ENCODE measurements around the gene GJA4. TPM values are rescaled to one million over a fixed set of nuclear protein-coding genes. Genes with fewer than 3 reads are reported as not detected.
"Not testable (repeated sequence)": the region's sequence is repeated elsewhere in the genome, so short reads cannot be mapped to it uniquely, and the experiment has no call there.

GJA4 gene
- total RNA-seq, 2 donors from 2014 or later, result not detected

GRCh38 chr1:34759503-34760357 lies 33.1 kb upstream of the GJA4 start, which contains the start of gene GJB4:
Gene GJB4 (plus strand): TSS chr1:34759740. CDS start chr1:34761255, 1,515 bp downstream.
- Mint-ChIP-seq H3K36me3 (ENCODE audit: low read depth) (no peaks in the 10 kb centered on the region), H3K9me3 (no peaks in the 10 kb centered on the region), H3K27me3 (peaks cover 24% of the 10 kb centered on the region), H3K27ac (no peak within 1 kb of the TSS), H3K4me3 (no peak within 1 kb of the TSS), H3K4me1 (no peaks in the 10 kb centered on the region)
- no peak for ATAC-seq (replicated peaks)

DNA sequence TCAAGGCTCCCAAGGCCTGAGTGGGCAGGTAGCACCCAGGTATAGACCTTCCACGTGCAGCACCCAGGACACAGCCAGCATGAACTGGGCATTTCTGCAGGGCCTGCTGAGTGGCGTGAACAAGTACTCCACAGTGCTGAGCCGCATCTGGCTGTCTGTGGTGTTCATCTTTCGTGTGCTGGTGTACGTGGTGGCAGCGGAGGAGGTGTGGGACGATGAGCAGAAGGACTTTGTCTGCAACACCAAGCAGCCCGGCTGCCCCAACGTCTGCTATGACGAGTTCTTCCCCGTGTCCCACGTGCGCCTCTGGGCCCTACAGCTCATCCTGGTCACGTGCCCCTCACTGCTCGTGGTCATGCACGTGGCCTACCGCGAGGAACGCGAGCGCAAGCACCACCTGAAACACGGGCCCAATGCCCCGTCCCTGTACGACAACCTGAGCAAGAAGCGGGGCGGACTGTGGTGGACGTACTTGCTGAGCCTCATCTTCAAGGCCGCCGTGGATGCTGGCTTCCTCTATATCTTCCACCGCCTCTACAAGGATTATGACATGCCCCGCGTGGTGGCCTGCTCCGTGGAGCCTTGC lies 31.5 kb upstream of the GJA4 start:
- Mint-ChIP-seq H3K27ac (no peak overlapping the region), H3K27me3 (peaks cover 24% of the 10 kb centered on the region), H3K4me1 (no peaks in the 10 kb centered on the region), H3K9me3 (no peaks in the 10 kb centered on the region), H3K36me3 (ENCODE audit: low read depth) (no peaks in the 10 kb centered on the region), H3K4me3 (no peak overlapping the region)
- ATAC-seq (replicated peaks), result no peak

DNA sequence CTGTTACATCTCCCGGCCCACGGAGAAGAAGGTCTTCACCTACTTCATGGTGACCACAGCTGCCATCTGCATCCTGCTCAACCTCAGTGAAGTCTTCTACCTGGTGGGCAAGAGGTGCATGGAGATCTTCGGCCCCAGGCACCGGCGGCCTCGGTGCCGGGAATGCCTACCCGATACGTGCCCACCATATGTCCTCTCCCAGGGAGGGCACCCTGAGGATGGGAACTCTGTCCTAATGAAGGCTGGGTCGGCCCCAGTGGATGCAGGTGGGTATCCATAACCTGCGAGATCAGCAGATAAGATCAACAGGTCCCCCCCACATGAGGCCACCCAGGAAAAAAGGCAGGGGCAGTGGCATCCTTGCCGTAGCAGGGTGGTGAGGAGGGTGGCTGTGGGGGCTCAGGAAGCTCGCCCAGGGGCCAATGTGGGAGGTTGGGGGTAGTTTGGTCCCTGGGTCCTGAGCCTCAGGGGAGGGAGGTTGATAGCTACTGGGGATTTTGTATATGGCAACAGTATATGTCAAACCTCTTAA lies 31.0 kb upstream of the GJA4 start:
- ATAC-seq (replicated peaks), result no peak
- Mint-ChIP-seq H3K9me3 (no peaks in the 10 kb centered on the region), H3K27me3 (peaks cover 24% of the 10 kb centered on the region), H3K36me3 (ENCODE audit: low read depth) (no peaks in the 10 kb centered on the region), H3K4me1 (no peaks in the 10 kb centered on the region), H3K27ac (no peak overlapping the region), H3K4me3 (no peak overlapping the region)

- Mint-ChIP-seq H3K36me3 (ENCODE audit: low read depth) (no peaks in the 10 kb centered on the region), H3K27ac (no peak overlapping the region), H3K27me3 (peaks cover 22% of the 10 kb centered on the region), H3K4me3 (no peak overlapping the region), H3K4me1 (no peaks in the 10 kb centered on the region), H3K9me3 (no peaks in the 10 kb centered on the region)
- no peak for ATAC-seq (replicated peaks)
Measured at GRCh38 chr1:34762474-34763141, 30.2 kb upstream of the GJA4 start.

DNA sequence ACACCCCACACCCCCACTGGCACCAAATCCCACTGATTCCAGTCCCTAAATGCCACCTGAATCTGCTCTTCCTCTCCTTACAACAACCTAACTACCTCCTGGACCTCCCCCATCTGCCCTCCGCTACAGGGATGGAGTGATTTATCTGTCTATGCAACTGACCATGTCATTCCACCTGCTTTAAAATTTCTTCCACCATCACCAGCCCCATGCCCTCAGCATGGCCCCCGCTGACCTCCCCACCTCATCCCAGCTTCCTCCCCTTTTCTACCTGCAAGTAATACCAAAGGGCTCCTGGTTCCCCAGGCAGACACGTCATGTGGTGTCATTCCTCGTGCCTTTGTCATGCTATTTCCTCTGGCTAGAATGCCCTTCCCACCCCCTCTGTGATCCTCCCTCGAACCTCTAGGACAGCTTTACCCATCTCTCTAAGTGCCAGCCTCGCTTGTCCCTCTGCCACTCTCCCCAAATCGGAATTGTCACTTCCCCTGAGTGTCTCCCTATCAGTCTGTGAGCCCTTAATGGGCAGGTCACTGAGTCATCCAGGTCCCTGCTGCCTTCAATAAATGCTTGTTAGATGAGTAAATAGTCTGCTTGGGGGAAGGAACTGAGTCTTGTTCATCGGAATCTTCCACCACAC lies 29.5 kb upstream of the GJA4 start:
- Mint-ChIP-seq H3K27ac (no peak overlapping the region), H3K4me3 (no peak overlapping the region), H3K27me3 (peaks cover 19% of the 10 kb centered on the region), H3K36me3 (ENCODE audit: low read depth) (no peaks in the 10 kb centered on the region), H3K9me3 (no peaks in the 10 kb centered on the region), H3K4me1 (no peaks in the 10 kb centered on the region)
- ATAC-seq (replicated peaks), result no peak

- H3K27me3 Mint-ChIP-seq, result peaks cover 3% of the 10 kb centered on the region
- no peaks in the 10 kb centered on the region for H3K36me3 Mint-ChIP-seq (ENCODE audit: low read depth)
- H3K4me1 Mint-ChIP-seq, result no peaks in the 10 kb centered on the region
- H3K4me3 Mint-ChIP-seq, result no peak overlapping the region
- no peak overlapping the region for H3K27ac Mint-ChIP-seq
- no peaks in the 10 kb centered on the region for H3K9me3 Mint-ChIP-seq
- no peak for ATAC-seq (replicated peaks)
Measured at GRCh38 chr1:34768856-34769255, 23.9 kb upstream of the GJA4 start.

DNA sequence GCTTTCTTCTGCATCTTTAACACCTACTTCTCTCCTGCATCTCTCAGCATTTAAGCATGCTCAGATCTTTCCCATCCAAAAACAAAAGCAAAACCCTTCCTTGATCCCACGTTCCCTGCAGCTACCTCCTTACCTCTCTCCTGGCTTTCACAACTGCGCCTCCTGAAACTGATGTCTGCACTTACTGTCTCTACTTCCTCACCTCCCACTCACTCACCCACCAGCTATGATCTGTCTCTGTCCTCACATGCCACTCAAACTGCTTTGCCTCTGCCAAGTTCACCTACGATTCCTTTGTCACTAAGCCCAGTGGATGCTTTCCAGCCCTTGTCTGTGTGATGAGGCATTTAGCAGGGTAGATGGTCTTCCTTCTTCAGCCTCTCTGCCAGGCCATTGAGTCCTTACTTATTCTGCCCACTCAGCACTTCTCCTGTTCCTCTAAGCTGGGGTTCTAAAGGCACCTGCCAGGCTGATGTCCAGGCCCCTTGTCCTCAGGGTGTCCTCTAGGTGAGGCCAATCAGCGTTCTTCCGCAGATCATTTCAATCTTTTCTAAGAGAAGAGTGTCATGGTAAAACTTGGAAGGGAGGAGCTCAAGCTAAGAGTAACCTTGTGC lies 21.8 kb upstream of the GJA4 start:
- H3K9me3 Mint-ChIP-seq, result no peaks in the 10 kb centered on the region
- H3K27ac Mint-ChIP-seq, result no peak overlapping the region
- H3K36me3 Mint-ChIP-seq (ENCODE audit: low read depth), result no peaks in the 10 kb centered on the region
- peaks cover 3% of the 10 kb centered on the region for H3K27me3 Mint-ChIP-seq
- no peaks in the 10 kb centered on the region for H3K4me1 Mint-ChIP-seq
- H3K4me3 Mint-ChIP-seq, result no peak overlapping the region
- no peak for ATAC-seq (replicated peaks)

GRCh38 chr1:34771573-34772371 lies 21.0 kb upstream of the GJA4 start:
- Mint-ChIP-seq H3K9me3 (no peaks in the 10 kb centered on the region), H3K36me3 (ENCODE audit: low read depth) (no peaks in the 10 kb centered on the region), H3K4me1 (no peaks in the 10 kb centered on the region), H3K27me3 (peaks cover 3% of the 10 kb centered on the region), H3K4me3 (no peak overlapping the region), H3K27ac (no peak overlapping the region)
- no peak for ATAC-seq (replicated peaks)

- not testable (repeated sequence) for ATAC-seq (replicated peaks); H3K4me3 Mint-ChIP-seq; H3K27me3 Mint-ChIP-seq; H3K27ac Mint-ChIP-seq; H3K36me3 Mint-ChIP-seq (ENCODE audit: low read depth); H3K4me1 Mint-ChIP-seq; H3K9me3 Mint-ChIP-seq
Measured at GRCh38 chr1:34773114-34773513, 19.7 kb upstream of the GJA4 start.

DNA sequence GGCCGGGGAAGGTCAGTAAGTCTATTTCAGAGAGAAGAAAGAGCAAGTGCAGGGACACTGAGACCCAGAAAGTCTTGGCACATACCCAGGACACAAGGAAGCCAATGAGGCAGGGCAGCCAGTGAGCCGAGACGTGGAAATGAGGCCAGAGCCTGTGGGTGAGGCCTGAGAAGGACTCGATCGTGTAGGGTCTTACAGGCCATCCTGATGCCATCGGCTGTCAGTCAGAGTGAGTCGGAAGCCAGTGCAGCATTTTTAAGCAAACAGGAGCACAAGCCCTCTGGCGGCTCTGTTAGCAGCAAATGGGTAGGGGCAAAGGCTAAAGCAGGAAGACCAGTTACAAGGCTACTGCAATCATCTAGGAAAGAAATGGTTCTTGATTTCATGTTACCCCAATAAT lies 17.8 kb upstream of the GJA4 start:
- Mint-ChIP-seq H3K36me3 (ENCODE audit: low read depth) (no peaks in the 10 kb centered on the region), H3K27me3 (peaks cover 22% of the 10 kb centered on the region), H3K4me1 (no peaks in the 10 kb centered on the region), H3K9me3 (no peaks in the 10 kb centered on the region), H3K27ac (no peak overlapping the region), H3K4me3 (no peak overlapping the region)
- no peak for ATAC-seq (replicated peaks)

GRCh38 chr1:34776911-34777310 lies 15.9 kb upstream of the GJA4 start:
- Mint-ChIP-seq H3K4me3 (no peak overlapping the region), H3K36me3 (ENCODE audit: low read depth) (no peaks in the 10 kb centered on the region), H3K4me1 (no peaks in the 10 kb centered on the region), H3K27ac (no peak overlapping the region), H3K9me3 (no peaks in the 10 kb centered on the region), H3K27me3 (peaks cover 23% of the 10 kb centered on the region)
- no peak for ATAC-seq (replicated peaks)

- Mint-ChIP-seq H3K27me3 (peaks cover 29% of the 10 kb centered on the region), H3K27ac (no peak overlapping the region), H3K4me3 (no peak overlapping the region), H3K9me3 (no peaks in the 10 kb centered on the region), H3K36me3 (ENCODE audit: low read depth) (no peaks in the 10 kb centered on the region), H3K4me1 (no peaks in the 10 kb centered on the region)
- no peak for ATAC-seq (replicated peaks)
Measured at GRCh38 chr1:34777519-34778321, 15.1 kb upstream of the GJA4 start.

- Mint-ChIP-seq H3K4me3 (no peak overlapping the region), H3K27me3 (peaks cover 35% of the 10 kb centered on the region), H3K9me3 (no peaks in the 10 kb centered on the region), H3K4me1 (no peaks in the 10 kb centered on the region), H3K27ac (no peak overlapping the region), H3K36me3 (ENCODE audit: low read depth) (no peaks in the 10 kb centered on the region)
- no peak for ATAC-seq (replicated peaks)
Measured at GRCh38 chr1:34778381-34778780, 14.4 kb upstream of the GJA4 start.

Data from activated T-helper 17 cell treated with anti-CD3 and anti-CD28 coated beads, Interleukin-2, amount 50 U/mL, for 72 hours (primary cell).